ENCODE data around the gene PCLO. TPM values are rescaled to one million over a fixed set of nuclear protein-coding genes. Genes with fewer than 3 reads are reported as not detected.

The PCLO gene
- polyA plus RNA-seq, 2 of the 4 experiments (the other 2 are of a cell fraction): 0.41 to 1.1 TPM

- FAIRE-seq: peak; percentile 23
Measured at GRCh38 chr7:82805527-82805960, 357.1 kb downstream of the PCLO start.

DNA sequence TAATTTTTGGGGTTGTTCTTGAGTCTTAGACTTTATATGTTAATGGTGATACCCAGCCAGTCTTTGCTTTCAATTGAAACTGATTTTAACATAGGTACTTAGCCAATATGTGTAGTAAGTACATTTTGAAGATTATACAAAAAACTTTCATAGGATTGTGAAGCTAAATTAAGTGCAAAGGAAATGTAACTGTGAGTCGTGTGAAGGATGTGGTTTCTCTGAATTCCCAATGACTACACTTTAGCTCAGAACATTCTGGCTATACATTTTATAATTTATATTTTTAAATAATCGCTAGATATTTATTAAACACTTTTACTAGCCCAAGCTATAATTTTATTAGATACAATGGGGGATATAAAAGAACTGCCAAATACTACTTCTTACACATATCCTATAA is 359.3 kb downstream of the PCLO start:
- H3K4me3 ChIP-seq: no peak overlapping the region
- peaks cover 10% of the 10 kb centered on the region for H3K4me1 ChIP-seq
- 72% methylated on average over 2 of the region's 2 CpGs for WGBS (ENCODE audit: missing lambda C conversion rate)
- no peaks in the 10 kb centered on the region for H3K9me3 ChIP-seq
- TF ChIP-seq RAD21 (conservative IDR thresholded peaks at IDR 0.05 in 1 of 2, IDR thresholded peaks at IDR 0.05 in 1 of 2) (no peak), BCL3 (IDR thresholded peaks at IDR 0.05) (no peak), RCOR1 (IDR thresholded peaks at IDR 0.05; ENCODE audit: low read depth, low read length) (no peak), CBX8 (IDR thresholded peaks at IDR 0.05) (no peak), EHF (CRISPR knock-in tag; IDR thresholded peaks at IDR 0.05) (no peak), POLR2A (IDR thresholded peaks at IDR 0.05; ENCODE audit: low read length) (no peak)
- no peak overlapping the region for H3K4me2 ChIP-seq
- FAIRE-seq (no peak), ATAC-seq (no peak), DNase-seq (ENCODE audit: low read depth in 1 of 2, low spot score in 1 of 2) (no peak)
- H3K27ac ChIP-seq: no peak overlapping the region
- CTCF ChIA-PET: no interaction called here
- POLR2A ChIA-PET: no interaction called here

More at GRCh38 chr7:82805527-82805960, 357.1 kb downstream of the PCLO start:
- POLR2A ChIA-PET: no interaction called here
- DNase-seq (ENCODE audit: low read depth in 1 of 2, low spot score in 1 of 2) (peak; percentile 20 to 71), ATAC-seq (peak; percentile 88 to 96)
- no peaks in the 10 kb centered on the region for H3K9me3 ChIP-seq
- peaks cover 10% of the 10 kb centered on the region for H3K4me1 ChIP-seq
- WGBS (ENCODE audit: missing lambda C conversion rate): 10% methylated on average over 5 of the region's 5 CpGs
- peak overlapping the region; percentile 61 for H3K4me2 ChIP-seq
- peak overlapping the region; percentile 44 to 64; a peak in 4 of 6 replicates for H3K27ac ChIP-seq
- CTCF ChIA-PET: no interaction called here
- TF ChIP-seq MAFK (IDR thresholded peaks at IDR 0.05; ENCODE audit: partially characterized antibody): peak; percentile 89
- TF ChIP-seq FOSL2 (IDR thresholded peaks at IDR 0.05): peak; percentile 62; the same call in 1 of the 2 replicates
- TF ChIP-seq FOSL2 (CRISPR knock-in tag; IDR thresholded peaks at IDR 0.05): peak; percentile 86
- TF ChIP-seq TP53 (CRISPR knock-in tag; IDR thresholded peaks at IDR 0.05): no peak
- no peak for TF ChIP-seq HEYL (CRISPR knock-in tag; IDR thresholded peaks at IDR 0.05)
- peak; percentile 14 to 22; a peak in 1 of 4 replicates for TF ChIP-seq CEBPB (IDR thresholded peaks at IDR 0.05)
- TF ChIP-seq JUNB (IDR thresholded peaks at IDR 0.05): peak; percentile 52; the same call in 1 of the 2 replicates
- H3K4me3 ChIP-seq: 0 out of 3 replicates have a peak overlapping the region, but pooled peaks have one; percentile 14

DNA sequence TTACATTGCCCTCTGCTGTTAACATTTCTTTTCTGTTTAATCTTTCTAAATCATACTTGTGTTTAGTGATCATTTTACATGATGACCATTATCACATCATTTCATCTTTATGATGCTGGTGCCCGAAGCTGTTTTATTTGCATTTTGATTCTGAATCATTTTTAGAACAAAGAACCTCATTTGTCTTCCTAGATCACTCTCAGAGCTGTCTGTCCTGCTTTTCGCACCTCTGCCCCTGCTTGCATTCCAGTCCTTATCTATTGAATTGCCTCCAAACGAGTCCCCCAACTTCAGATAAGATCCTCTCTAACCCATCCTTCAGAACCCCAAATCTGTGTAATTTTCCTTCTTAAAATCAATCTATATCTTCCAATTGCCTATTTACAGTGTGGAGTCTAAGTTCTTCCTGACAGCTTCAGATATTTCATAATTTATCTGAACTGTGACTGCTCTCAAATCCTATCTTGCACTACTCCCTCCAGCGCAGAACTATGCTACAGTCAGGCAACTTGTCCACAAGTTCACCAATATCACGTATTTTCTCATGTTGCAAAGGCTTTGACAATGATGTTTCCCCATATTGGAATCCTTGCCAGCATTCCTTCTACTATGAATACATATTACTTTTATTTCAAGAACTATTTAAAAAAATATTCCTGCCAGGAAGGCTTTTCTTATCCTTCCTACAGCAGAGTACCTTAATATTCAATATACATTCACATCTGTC is 372.6 kb downstream of the PCLO start:
- ChIA-PET CTCF (interaction anchor here (1.1 kb wide), 1 partner anchor 13 kb away, joined by 3 read pairs; no protein-coding TSS in a partner anchor), POLR2A (no interaction called here)
- ATAC-seq (no peak), FAIRE-seq (no peak), DNase-seq (ENCODE audit: low read depth in 1 of 2, low spot score in 1 of 2) (no peak)
- H3K9me3 ChIP-seq: no peaks in the 10 kb centered on the region
- H3K4me3 ChIP-seq: no peak overlapping the region
- no peak overlapping the region for H3K27ac ChIP-seq
- H3K4me1 ChIP-seq: no peaks in the 10 kb centered on the region
- no peak for TF ChIP-seq E2F6 (IDR thresholded peaks at IDR 0.05; ENCODE audit: borderline replicate concordance, low read depth)
- no peak for TF ChIP-seq CBX8 (IDR thresholded peaks at IDR 0.05)
- no peak for TF ChIP-seq MYC (IDR thresholded peaks at IDR 0.05; ENCODE audit: borderline replicate concordance, low read length)
- 30% methylated on average over 5 of the region's 5 CpGs for WGBS (ENCODE audit: missing lambda C conversion rate)
- H3K4me2 ChIP-seq: no peak overlapping the region

DNA sequence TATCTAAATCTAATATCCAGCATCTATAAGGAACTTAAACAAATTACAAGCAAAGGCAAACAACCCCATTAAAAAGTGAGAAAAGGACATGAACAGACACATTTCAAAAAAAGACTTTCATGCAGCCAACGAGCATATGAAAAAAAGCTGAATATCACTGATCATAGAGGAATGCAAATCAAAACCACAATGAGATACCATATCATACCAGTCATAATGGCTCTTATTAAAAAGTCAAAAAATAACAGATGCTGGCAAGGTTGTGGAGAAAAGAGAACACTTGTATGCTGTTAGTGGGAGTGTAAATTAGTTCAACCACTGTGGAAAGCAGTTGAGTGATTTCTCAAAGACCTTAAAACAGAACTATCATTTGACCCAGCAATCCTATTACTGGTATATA is 384.7 kb downstream of the PCLO start:
- H3K4me3 ChIP-seq: no peak overlapping the region
- ChIA-PET CTCF (no interaction called here), POLR2A (no interaction called here)
- no peak for TF ChIP-seq REST (IDR thresholded peaks at IDR 0.05)
- no peak for TF ChIP-seq HOXB5 (CRISPR knock-in tag; IDR thresholded peaks at IDR 0.05)
- TF ChIP-seq, protein P1, sequence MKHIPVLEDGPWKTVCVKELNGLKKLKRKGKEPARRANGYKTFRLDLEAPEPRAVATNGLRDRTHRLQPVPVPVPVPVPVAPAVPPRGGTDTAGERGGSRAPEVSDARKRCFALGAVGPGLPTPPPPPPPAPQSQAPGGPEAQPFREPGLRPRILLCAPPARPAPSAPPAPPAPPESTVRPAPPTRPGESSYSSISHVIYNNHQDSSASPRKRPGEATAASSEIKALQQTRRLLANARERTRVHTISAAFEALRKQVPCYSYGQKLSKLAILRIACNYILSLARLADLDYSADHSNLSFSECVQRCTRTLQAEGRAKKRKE (CRISPR knock-in tag; IDR thresholded peaks at IDR 0.05; ENCODE audit: low read depth): no peak
- TF ChIP-seq RFX5 (IDR thresholded peaks at IDR 0.05): no peak
- TF ChIP-seq CHD4 (IDR thresholded peaks at IDR 0.05; ENCODE audit: borderline replicate concordance): no peak
- TF ChIP-seq NPAS2 (CRISPR knock-in tag; IDR thresholded peaks at IDR 0.05; ENCODE audit: borderline replicate concordance): no peak
- no peak for TF ChIP-seq MAZ (IDR thresholded peaks at IDR 0.05; ENCODE audit: borderline replicate concordance, low read depth, low read length)
- TF ChIP-seq BCL3 (IDR thresholded peaks at IDR 0.05): no peak
- no peak for TF ChIP-seq KDM5A (IDR thresholded peaks at IDR 0.05)
- TF ChIP-seq MYC (IDR thresholded peaks at IDR 0.05; ENCODE audit: borderline replicate concordance, low read length): no peak
- no peak overlapping the region for H3K4me2 ChIP-seq
- no peak for ATAC-seq
- H3K9me3 ChIP-seq: no peaks in the 10 kb centered on the region
- no peak for DNase-seq (ENCODE audit: low read depth in 1 of 2, low spot score in 1 of 2)
- FAIRE-seq: no peak
- H3K27ac ChIP-seq: no peak overlapping the region
- no peaks in the 10 kb centered on the region for H3K4me1 ChIP-seq
- WGBS (ENCODE audit: missing lambda C conversion rate): 2% methylated on average over 1 of the region's 1 CpG

All from A549 (cell line).